Raji (cell line): ENCODE data around the gene PMVK.

ENCODE experiments used
- POLR2A ChIP-seq: IDR thresholded peaks from 2 replicates; pipeline ENCODE4 v1.6.1; 2011; ENCODE audit warnings: low read depth, low read length, control low read depth; ENCODE audit not compliant: insufficient read depth

Gene PMVK

GRCh38 chr1:154936555-154937084 lies at the start of gene PMVK:
Gene PMVK, minus strand, starts transcription at chr1:154936719. Its CDS starts 34 bp downstream, at chr1:154936685.
- TF ChIP-seq POLR2A, result peak; percentile 87

- TF ChIP-seq POLR2A, result no peak
Measured at GRCh38 chr1:154983776-154984466, 47.4 kb upstream of the PMVK start.

GRCh38 chr1:154982897-154983648 lies 46.6 kb upstream of the PMVK start, which contains the start of gene FLAD1:
Gene FLAD1, plus strand, starts transcription at chr1:154983344. Its CDS starts 351 bp downstream, at chr1:154983695.
- peak; percentile 71 for TF ChIP-seq POLR2A

GRCh38 chr1:154982341-154982740 lies 45.8 kb upstream of the PMVK start:
- TF ChIP-seq POLR2A, result no peak

GRCh38 chr1:154978360-154978759 lies 41.8 kb upstream of the PMVK start:
- TF ChIP-seq POLR2A, result no peak

GRCh38 chr1:154975409-154976059 lies 39.0 kb upstream of the PMVK start:
- no peak for TF ChIP-seq POLR2A

- peak; percentile 76 for TF ChIP-seq POLR2A
Measured at GRCh38 chr1:154974808-154975408, 38.4 kb upstream of the PMVK start.

GRCh38 chr1:154974102-154974807 lies 37.7 kb upstream of the PMVK start, which contains the start of gene CKS1B:
Gene CKS1B, plus strand, starts transcription at chr1:154974681. Its CDS starts 65 bp downstream, at chr1:154974746.
- TF ChIP-seq POLR2A, result peak; percentile 84

- peak; percentile 54; the same call in 1 of the 2 replicates for TF ChIP-seq POLR2A
Measured at GRCh38 chr1:154973344-154974101, 37.0 kb upstream of the PMVK start.

- no peak for TF ChIP-seq POLR2A
Measured at GRCh38 chr1:154972517-154973343, 36.2 kb upstream of the PMVK start.

- TF ChIP-seq POLR2A, result no peak
Measured at GRCh38 chr1:154972213-154972516, 35.6 kb upstream of the PMVK start.

- 0 out of 2 replicates have a peak, but pooled peaks have one; percentile 16 for TF ChIP-seq POLR2A
Measured at GRCh38 chr1:154971341-154971998, 35.0 kb upstream of the PMVK start.
